Activated CD8-positive, alpha-beta T cell treated with anti-CD3 and anti-CD28 coated beads for 36 hours (primary cell): ENCODE measurements around the gene USP44. TPM values are rescaled to one million over a fixed set of nuclear protein-coding genes. Genes with fewer than 3 reads are reported as not detected.
A peak's percentile ranks its signal among the peaks of the same experiment; 100 is the strongest.

Experiments used
- ATAC-seq: fragments of 200-7000 bp; cut with Tn5 transposase; one replicate; pipeline ENCODE4 v1.10.0; 2021; ENCODE audit warnings: mild to moderate bottlenecking, moderate library complexity
- CTCF ChIA-PET: fragments of 350-600 bp; sonication (Branson Sonifier 250); formaldehyde crosslinking; loops from one replicate; lab custom pipeline; 2021; ENCODE audit warnings: antibody characterized with exemption; lab: Charles Lee
- POLR2A ChIA-PET: fragments of 350-600 bp; sonication (Branson Sonifier 250); formaldehyde crosslinking; loops from one replicate; lab custom pipeline; 2021; ENCODE audit warnings: antibody characterized with exemption; lab: Charles Lee
- DNase-seq: peaks from one replicate; pipeline ENCODE4 v3.0.0-alpha.2; 2020
- H3K27ac Mint-ChIP-seq: one replicate; pipeline ENCODE4 v1.8.0; 2021; ENCODE audit warnings: mild to moderate bottlenecking, mixed read lengths
- H3K27me3 Mint-ChIP-seq: one replicate; pipeline ENCODE4 v1.8.0; 2021; ENCODE audit warnings: mixed read lengths
- H3K36me3 Mint-ChIP-seq: one replicate; pipeline ENCODE4 v1.8.0; 2021; ENCODE audit warnings: low read depth, mixed read lengths
- H3K4me1 Mint-ChIP-seq: one replicate; pipeline ENCODE4 v1.8.0; 2021; ENCODE audit warnings: low read depth, mixed read lengths
- H3K4me3 Mint-ChIP-seq: one replicate; pipeline ENCODE4 v1.8.0; 2021; ENCODE audit warnings: mild to moderate bottlenecking, moderate library complexity, mixed read lengths
- H3K9me3 Mint-ChIP-seq: one replicate; pipeline ENCODE4 v1.8.0; 2021; ENCODE audit warnings: mixed read lengths
- intact Hi-C: fragments of 100-400 bp; cut with micrococcal nuclease; formaldehyde crosslinking; loops from one replicate; pipeline ENCODE4 v1.10.0; 2022
- total RNA-seq, 2 experiments: library from RNA; stranded (reverse); gene quantifications; one replicate each; pipeline ENCODE4 v1.2.3, GENCODE V29; 2021
- TF ChIP-seq, protein P1 (sequence below): fragments of 200-600 bp; IDR thresholded peaks from one replicate; pipeline ENCODE4 v1.8.0; 2022; ENCODE audit warnings: antibody characterized with exemption, mild to moderate bottlenecking

The USP44 gene
- total RNA-seq, 2 experiments from 2014 or later = 15.2 to 15.5 TPM

DNA sequence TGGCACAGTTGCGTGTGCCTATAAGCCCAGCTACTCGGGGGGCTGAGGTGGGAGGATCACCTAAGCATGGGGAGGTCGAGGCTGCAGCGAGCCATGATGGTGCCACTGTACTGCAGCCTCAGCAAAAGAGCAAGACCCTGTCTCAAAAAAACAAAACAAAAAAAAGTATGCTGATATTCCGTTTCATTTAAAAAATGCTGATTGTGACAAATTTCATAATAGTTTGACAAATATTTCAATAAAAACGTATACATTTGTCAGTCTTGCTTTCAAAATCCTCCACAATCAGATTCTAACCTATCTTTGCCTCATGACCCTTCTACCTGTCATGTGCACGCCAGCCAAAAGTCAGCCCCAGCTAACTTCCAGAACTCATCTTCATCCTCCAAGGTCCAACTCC lies 9.8 kb downstream of the USP44 start:
- H3K27ac Mint-ChIP-seq = no peak overlapping the region
- peaks cover 2% of the 10 kb centered on the region for H3K27me3 Mint-ChIP-seq
- peaks cover 9% of the 10 kb centered on the region for H3K4me1 Mint-ChIP-seq
- no peak for ATAC-seq
- ChIA-PET CTCF (no interaction called here), POLR2A (interaction anchor here (1.0 to 1.2 kb wide), 2 partner anchors 10 to 68 kb away, joined by 3 to 4 read pairs; partner anchors contain the start of gene METAP2)
- intact Hi-C loops = no loop called here
- no peaks in the 10 kb centered on the region for H3K36me3 Mint-ChIP-seq
- H3K4me3 Mint-ChIP-seq = no peak overlapping the region
- H3K9me3 Mint-ChIP-seq = no peaks in the 10 kb centered on the region
- no peak for DNase-seq
- TF ChIP-seq, protein P1, sequence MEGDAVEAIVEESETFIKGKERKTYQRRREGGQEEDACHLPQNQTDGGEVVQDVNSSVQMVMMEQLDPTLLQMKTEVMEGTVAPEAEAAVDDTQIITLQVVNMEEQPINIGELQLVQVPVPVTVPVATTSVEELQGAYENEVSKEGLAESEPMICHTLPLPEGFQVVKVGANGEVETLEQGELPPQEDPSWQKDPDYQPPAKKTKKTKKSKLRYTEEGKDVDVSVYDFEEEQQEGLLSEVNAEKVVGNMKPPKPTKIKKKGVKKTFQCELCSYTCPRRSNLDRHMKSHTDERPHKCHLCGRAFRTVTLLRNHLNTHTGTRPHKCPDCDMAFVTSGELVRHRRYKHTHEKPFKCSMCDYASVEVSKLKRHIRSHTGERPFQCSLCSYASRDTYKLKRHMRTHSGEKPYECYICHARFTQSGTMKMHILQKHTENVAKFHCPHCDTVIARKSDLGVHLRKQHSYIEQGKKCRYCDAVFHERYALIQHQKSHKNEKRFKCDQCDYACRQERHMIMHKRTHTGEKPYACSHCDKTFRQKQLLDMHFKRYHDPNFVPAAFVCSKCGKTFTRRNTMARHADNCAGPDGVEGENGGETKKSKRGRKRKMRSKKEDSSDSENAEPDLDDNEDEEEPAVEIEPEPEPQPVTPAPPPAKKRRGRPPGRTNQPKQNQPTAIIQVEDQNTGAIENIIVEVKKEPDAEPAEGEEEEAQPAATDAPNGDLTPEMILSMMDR = no peak

DNA sequence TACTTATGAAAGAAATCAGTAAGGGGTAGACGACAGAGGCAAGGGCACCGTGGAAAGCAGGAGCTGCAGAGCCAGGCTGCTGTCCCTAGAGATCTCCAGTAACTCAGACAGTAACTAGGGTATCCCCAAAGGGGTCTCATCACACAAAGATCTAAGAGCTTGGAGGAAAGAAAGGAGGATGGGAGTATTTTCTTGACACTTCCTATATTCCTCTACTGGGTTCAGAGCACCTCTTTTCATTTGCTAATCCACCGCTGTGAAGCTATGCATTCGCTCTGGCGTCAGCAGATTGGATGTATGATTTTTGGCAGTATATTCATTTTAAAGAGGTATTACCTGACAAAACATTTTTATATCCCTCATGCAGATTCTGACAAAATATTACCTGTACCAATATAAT lies 12.6 kb downstream of the USP44 start:
- Mint-ChIP-seq H3K4me1 (peaks cover 2% of the 10 kb centered on the region), H3K27ac (no peak overlapping the region), H3K36me3 (peaks cover 4% of the 10 kb centered on the region), H3K9me3 (no peaks in the 10 kb centered on the region), H3K27me3 (no peaks in the 10 kb centered on the region), H3K4me3 (no peak overlapping the region)
- DNase-seq = no peak
- ChIA-PET CTCF (interaction anchor here (1.1 to 3.4 kb wide), 5 partner anchors 9 to 421 kb away, joined by 3 to 18 read pairs (median 7); no protein-coding TSS in a partner anchor), POLR2A (interaction anchor here (1.1 kb wide), 1 partner anchor 9 kb away, joined by 3 read pairs; no protein-coding TSS in a partner anchor)
- intact Hi-C loops = no loop called here
- ATAC-seq = no peak
- TF ChIP-seq, protein P1 = no peak

DNA sequence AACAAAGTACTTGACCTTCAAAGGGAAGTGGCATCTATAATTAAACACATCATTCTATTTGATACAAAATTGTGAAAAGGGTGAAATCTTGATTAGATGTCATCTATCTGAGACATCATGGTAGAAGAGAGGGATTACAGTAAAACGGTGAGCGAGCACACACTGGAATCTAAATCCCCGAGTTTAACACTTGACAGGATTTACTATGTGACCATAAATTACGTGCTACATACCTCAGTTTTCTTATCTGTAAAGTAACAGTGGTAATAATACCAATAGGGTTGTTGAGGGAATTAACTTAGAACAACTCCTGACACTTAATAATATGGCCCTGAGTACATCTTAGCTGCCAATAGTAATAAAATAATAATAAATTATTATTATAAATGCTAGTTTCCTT lies 13.3 kb downstream of the USP44 start:
- ChIA-PET POLR2A (interaction anchor here (1.1 kb wide), 1 partner anchor 10 kb away, joined by 3 read pairs; no protein-coding TSS in a partner anchor), CTCF (interaction anchor here (1.1 to 3.4 kb wide), 4 partner anchors 10 to 421 kb away, joined by 3 to 18 read pairs (median 8); no protein-coding TSS in a partner anchor)
- Mint-ChIP-seq H3K36me3 (peaks cover 10% of the 10 kb centered on the region), H3K4me3 (no peak overlapping the region), H3K4me1 (peaks cover 6% of the 10 kb centered on the region), H3K27me3 (no peaks in the 10 kb centered on the region), H3K9me3 (no peaks in the 10 kb centered on the region), H3K27ac (no peak overlapping the region)
- ATAC-seq (no peak), DNase-seq (no peak)
- intact Hi-C loops = no loop called here
- TF ChIP-seq, protein P1 = no peak

DNA sequence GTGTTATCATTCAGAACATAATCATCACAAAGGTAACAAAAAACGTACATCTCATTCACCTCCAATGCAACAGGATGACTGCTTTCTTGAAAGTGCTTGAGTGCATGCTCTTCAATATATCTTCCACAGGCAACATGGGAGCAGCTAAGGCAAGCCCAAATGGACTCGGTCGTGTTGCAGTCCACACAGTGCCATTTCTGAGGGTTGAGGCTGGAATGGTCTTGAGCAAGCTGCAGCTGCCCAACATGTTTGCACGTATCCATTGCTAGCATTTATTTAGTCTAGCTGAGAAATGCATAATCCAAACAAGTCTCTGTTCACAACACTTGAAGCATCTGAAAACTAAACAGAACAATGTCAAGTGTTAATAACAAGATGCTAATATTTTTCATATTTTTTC lies 17.3 kb downstream of the USP44 start:
- Mint-ChIP-seq H3K4me1 (peaks cover 13% of the 10 kb centered on the region), H3K27ac (no peak overlapping the region), H3K4me3 (no peak overlapping the region), H3K36me3 (peaks cover 16% of the 10 kb centered on the region), H3K27me3 (no peaks in the 10 kb centered on the region), H3K9me3 (no peaks in the 10 kb centered on the region)
- TF ChIP-seq, protein P1 = no peak
- POLR2A ChIA-PET = interaction anchor here (0.5 to 0.7 kb wide), 3 partner anchors 11 to 762 kb away, joined by 3 read pairs; no protein-coding TSS in a partner anchor
- intact Hi-C loops = loop anchor here (2.0 kb wide), 1 partner anchor 417 kb away; no protein-coding TSS in a partner anchor
- ATAC-seq (no peak), DNase-seq (no peak)
- CTCF ChIA-PET = interaction anchor here (0.9 to 4.0 kb wide), 23 partner anchors 9 to 422 kb away, joined by 3 to 50 read pairs (median 5); partner anchors contain the start of genes FGD6, USP44 and VEZT

DNA sequence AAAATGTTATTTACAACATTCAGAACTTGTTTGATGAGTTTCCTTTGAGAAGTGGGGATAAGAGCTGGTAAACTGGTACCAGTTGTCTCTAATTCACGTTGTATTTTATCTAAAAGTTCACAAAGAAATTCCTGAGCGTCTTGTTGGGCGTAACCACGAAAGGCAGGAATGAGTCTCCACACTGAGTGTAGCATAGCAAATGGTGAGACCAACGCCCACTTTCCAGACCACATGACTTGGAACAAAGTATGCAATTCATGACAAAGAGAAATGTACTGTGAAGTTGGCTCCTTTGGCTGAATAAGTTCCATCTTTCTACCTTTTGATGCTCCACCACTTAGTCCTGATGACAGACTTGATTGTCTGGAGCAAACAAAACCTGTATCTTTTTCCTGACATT lies 18.4 kb downstream of the USP44 start:
- DNase-seq = peak; percentile 25
- no peak overlapping the region for H3K27ac Mint-ChIP-seq
- H3K9me3 Mint-ChIP-seq = no peaks in the 10 kb centered on the region
- ChIA-PET POLR2A (interaction anchor here (0.6 kb wide), 2 partner anchors 65 to 582 kb away, joined by 3 to 4 read pairs; no protein-coding TSS in a partner anchor), CTCF (interaction anchor here (1.2 to 4.0 kb wide), 5 partner anchors 14 to 424 kb away, joined by 3 to 50 read pairs (median 4); no protein-coding TSS in a partner anchor)
- ATAC-seq = no peak
- peaks cover 13% of the 10 kb centered on the region for H3K4me1 Mint-ChIP-seq
- peaks cover 16% of the 10 kb centered on the region for H3K36me3 Mint-ChIP-seq
- TF ChIP-seq, protein P1 = no peak
- no peaks in the 10 kb centered on the region for H3K27me3 Mint-ChIP-seq
- intact Hi-C loops = no loop called here
- no peak overlapping the region for H3K4me3 Mint-ChIP-seq
